HG02885 (cell line): Measurements from ENCODE around the gene PTPRR.

Experiments
- ATAC-seq: cut with Tn5 transposase; IDR thresholded peaks from one replicate; pipeline ENCODE4 v1.9.1; 2021; ENCODE audit warnings: mild to moderate bottlenecking; ENCODE audit not compliant: unreplicated experiment, poor library complexity

PTPRR gene

DNA sequence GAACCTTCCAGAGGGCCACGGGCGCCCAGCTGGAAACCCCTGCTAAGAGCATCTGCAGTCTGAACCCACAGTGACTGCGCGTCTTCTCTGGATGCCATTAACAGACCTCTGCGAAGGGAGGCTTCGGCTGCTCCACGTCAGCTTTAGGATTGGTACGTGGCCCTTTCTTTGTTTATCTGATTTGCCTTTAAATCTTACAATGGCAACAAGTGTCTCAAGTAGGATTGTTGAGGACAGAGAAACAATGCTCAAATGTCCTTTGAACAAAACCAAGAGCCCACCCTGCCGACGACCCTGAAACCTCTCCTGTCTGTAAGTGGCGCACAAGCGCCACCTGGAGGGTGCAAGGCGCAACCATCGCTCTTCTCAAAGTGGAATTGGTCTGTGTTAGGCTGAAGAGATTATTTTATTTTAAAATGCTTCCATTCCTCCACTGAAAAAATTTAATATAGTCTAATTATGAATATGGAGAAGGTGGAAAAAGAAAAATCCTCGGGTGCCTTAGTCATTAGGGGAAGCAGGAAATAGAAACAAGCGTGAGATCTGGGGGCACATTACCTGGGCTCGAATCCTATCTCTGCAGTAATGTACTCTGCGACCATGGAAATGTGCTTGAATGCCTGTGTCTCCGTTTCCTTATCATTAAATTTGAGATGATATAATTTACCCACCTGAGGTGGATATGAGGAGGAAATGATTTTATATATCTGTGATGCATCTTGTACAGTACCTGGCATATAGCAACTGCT lies 200.7 kb downstream of the PTPRR start:
- peak; percentile 80 for ATAC-seq

DNA sequence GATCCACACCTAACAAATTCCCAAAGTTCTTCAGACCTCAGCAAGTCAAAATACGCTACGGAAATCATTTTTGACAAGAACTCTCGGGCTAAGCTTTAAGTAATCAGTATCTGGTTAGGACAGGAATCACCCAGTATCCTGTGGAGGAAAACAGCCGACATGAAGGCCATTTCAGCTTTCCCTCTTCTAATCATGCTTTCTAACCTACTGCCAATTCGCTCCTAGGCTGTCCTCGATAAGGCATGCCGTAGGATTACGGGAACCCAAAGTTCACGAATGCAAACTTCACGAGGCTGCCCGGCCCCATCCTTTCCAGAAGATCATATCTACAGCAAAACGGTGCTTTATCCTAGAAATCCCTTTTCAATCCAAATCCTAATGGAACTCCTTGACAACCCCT lies 201.5 kb downstream of the PTPRR start:
- no peak for ATAC-seq

DNA sequence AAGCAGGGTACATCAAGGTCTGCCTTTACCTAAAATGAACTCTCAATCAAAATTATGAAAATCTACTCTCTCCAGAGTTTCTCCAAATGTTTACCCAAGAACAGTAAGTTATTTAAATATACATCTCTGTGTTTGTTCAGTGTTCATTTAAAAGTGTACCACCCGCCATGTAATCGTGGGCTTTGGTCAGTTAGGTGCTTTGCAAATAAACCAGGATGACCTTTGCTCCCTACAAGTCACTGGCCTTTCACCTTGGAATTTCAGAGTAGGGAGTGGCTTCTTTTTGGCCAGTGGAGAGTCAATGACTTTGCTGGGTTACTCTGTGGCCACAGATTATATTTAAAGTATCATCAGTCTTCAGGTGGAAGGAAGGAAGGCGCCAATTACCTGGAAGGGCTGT lies 208.7 kb downstream of the PTPRR start:
- ATAC-seq: no peak

DNA sequence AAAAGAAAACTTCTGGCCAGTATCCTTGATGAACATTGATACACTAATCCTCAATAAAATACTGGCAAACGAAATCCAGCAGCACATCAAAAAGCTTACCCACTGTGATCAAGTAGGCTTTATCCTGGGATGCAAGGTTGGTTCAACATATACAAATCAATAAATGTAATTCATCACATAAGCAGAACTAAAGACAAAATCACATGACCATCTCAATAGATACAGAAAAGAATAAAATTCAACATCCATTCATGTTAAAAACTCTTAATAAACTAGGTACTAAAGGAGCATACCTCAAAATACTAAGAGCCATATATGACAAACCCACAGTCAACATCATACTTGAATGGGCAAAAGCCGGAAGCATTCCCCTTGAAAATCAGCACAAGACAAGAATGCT lies 211.5 kb downstream of the PTPRR start:
- ATAC-seq: no peak

DNA sequence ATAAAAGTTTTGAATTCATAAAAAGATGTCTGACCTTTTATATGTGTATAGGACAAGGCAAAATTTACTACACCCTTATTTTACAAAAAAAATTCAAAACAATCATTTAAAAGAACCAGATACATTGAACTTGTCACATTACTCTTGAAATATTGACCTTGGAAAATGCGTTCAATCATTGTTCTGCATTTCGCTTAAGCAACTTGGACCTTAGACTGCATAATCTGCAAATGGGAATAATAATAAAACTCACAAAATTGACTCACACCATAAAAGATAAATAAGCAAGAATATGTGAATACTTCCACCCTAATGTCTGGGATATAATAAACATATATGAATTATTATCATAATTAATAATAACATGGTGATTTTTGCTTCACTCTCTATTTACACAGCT lies 213.9 kb downstream of the PTPRR start:
- no peak for ATAC-seq

DNA sequence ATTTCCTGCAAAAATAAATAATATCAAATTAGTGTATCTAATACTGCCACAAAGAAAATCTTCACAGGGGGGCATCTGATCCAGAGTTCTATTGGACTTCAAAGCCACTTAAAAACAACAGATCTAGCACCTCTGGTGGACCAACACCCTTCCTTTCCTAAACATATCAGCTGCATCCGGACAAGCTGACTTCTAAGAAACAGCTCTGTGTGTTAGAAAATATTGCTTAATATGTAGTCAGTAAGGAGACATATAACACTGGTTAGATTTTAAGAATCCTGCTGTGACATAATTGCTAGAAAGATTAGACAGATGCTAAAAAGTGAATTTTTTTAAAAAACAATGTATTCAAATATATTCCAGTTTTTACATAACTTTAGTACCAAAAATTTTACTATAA lies 222.2 kb downstream of the PTPRR start:
- no peak for ATAC-seq

DNA sequence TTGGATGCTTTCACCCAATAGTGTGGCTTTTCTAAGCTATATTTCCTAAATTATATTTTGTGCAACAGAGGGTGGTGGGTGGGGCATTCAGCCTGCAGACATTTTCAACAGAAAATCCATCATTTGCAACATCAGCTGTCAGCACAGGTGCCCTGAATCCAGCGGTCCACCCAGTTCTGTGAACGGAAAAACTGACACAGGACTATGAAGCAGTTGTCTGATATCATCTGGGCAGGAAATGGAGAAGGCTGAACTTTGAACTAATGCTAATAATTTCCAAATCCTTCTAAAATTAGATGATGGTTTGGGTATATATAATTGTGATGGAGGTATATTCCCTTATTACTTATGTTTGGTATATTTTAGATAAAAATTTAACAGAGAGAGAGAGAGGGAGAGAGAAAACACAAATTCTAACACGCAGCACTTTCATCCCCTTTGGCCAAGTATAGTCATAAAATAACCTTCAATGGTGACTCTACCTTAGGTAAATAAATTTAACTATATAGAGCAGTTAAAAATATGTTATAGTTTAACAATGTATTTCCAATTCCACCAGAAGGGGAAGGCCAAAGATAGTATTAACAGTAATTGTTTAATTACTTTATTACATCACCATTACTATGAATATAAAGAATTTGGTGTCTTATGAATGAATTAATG lies 225.0 kb downstream of the PTPRR start:
- ATAC-seq: no peak

DNA sequence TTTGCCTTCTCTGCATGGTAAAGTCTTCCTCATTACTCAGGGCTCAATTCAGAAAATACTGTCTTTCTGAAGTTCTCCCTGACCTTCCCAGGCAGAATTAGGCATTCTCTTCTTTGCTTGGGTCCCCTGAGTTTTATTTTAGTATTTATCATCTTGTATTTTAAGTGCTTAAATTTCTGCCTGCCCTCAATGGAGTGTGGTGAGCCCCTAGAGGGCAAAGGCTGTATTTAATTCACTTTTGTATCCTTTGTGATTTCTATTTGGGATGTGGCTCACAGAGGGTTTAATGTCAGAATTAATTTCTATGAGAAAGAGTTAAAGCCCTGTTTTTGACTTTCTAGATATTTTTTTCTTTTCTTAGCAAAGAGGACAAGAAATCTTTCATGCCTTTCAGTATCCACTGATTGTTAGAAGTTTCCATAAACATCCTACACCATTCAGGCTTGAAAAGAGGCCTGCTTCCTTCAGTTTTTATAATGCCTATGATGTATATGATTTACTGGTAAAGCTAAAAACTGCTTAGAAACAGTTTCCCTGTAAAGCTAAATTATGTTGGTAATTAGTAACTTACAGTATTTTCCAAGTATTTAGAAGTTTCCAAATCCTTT lies 227.8 kb downstream of the PTPRR start:
- ATAC-seq: peak; percentile 62

DNA sequence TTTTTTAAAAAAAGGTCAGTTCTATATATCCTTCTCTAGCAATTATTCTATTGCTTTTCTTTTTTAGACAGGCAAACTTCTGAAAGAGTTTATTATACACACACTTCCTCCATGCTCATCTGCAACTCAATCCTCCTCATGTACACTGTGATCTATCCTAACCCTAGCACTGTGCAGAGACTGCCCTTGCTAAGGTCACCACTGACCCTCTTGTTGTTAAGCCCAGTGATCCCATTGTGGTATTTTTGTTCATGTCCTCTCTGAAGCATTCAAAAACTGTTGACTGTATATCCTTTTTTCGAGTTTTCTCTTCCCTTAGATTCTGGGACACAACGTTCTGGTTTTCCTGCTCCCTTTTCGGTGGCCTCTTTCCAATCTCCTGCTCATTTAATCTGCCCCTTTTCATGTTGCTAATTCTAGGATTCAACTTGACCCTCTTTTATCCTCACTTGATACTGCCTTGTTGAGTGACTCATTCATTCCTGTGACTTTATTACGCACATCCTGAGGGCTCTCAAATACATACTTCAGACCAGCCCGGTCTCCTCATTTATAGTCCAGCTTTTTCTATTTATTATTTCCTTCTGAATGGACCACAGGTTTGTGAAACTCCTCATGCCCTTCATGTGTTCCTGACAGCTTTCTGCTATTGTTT lies 229.4 kb downstream of the PTPRR start:
- ATAC-seq: no peak

DNA sequence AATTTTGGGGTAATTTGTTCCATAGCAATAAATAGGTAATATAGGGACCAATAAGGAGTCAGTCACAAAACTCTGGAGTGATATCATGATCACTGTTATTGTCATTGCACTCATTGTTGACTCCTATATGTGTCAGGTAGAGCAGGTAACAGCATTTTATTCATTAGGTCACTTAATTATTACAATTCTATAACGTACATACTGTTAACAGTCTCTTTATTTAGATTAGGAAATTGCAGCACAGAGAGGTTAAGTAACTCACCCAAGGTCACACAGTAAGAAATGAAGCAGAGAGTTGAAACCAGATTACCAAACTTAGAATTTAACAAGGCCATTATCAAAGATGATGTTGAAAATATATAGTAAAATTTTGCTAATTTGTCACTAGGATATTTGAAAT lies 233.6 kb downstream of the PTPRR start:
- no peak for ATAC-seq

DNA sequence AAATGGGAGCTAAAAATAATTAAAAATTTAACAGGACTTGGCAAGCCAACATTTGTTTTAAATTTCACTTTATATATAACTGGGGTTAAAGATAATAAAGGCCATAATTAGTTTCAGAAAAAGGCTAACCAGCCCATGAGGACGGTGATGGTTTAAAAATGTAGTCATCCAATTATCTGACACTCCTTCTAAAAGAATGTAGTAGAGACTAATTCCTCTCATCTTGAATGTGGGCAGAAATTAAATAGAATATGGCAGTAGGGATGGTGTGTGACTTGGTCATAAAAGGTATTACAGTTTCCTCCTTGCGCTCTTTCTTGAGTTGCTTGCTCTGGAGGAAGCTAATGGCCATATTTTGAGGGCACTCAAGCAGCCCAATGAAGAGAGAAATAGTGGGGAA lies 234.2 kb downstream of the PTPRR start:
- no peak for ATAC-seq

DNA sequence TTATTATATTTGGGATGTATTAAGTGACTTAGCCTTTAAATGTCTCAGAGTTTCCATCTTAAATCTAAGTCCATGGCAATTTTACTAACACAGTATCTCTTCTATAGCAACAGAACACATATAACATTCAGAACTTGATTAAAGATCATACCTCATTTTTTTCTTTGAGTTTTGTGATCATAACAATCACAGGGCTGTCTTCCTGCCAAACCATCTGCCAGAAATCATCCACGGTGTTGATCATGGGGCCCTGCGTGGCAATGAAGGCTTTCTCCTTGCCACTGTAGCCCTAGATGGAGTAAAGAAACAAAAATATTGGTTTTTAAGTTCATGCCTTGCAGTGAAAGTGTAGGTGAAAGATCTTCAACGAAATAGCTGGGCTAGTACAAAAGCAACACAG lies 236.6 kb downstream of the PTPRR start:
- ATAC-seq: no peak

DNA sequence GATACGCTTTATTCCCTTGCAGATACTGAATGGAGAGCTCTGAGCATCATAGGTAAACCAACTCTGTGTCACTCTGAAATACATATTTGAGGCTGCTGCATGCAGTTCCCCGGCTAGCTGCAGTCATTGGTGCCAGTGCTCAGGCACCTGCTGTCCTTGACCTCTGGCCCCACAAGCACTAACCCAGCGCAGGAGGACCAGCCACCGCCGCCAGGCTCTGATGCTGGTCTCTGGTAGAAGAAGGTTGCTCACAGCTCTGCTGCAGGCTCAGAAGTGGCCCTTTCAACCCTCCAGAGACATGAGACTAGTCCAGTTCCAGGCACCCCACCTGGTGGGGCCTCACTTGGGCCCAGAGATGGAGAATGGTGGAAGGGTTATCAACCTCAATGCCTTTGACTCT lies 248.8 kb downstream of the PTPRR start:
- no peak for ATAC-seq

DNA sequence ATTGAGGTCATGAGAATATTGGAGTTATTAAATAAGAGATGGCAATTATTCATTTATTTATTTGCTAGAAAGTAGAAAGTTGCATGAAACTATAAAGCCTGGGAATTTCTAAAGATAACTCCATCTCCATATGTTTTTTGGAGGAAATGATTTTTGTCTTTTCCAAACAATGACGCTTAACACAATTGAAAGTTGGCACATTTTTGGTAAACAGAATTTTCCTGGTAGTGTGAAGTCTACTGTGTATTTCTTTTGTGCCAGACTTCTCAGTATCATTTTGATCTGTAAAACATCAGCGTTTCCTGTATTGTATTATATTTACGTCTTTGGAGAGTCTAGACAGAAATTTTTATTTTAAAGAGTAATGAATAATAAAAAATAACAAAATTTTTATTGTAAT lies 249.6 kb downstream of the PTPRR start:
- ATAC-seq: no peak

DNA sequence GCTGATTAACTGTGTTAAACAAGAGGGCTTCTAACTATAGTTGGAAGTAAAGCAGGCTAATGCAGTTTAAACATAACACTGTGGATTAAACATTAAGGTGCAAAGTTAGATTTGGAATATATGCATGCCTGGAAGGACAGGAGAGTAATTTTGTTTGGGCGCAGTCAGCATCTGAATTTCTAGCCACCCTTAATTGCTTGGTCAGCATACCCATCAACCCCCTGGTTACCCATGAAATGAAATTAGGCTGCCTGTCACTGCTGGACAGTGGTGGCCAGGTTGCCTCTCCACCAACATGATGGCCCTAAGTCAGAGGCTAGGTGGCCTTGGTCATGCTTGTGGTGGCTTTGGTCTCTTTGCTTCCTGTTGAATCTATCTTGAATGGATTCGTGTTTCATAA lies 253.3 kb downstream of the PTPRR start:
- ATAC-seq: no peak

DNA sequence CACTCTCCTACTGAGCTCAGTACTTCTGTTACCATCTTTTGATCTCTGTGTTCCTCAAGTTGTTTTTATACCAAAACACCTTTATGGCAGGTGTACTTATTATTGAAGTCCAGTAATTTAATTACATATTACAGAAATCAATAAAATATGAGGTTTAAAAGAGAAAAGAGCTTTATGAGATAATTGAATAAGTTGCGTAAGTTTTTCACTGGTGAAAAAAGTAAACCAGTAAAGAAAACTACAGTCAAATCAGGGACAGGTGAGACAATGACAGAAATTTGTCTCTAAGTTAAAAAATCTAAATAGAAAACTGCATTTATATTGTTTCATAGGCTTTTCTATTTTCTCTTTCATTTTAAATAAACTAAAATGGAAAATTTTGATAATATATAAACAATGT lies 254.2 kb downstream of the PTPRR start:
- no peak for ATAC-seq

DNA sequence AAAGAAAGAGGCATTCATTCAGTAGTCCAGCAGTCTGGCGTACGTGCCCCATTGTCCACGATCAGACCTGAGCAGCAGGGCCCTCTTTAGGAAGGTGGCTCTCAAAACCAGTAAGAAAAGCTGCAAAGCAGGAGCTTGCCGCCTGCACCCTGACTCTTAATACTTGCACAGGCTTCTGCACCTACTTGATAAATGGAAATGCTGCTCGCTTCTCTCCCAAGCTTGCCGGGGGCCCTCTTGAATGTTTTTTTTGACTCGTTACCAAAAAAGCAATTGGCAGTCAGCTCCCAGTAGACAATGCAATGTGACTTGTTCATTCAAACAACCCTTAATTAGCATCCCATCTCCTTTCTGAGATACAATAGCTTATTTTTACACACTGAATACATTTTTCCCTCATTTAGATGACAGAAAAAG lies 256.1 kb downstream of the PTPRR start:
- ATAC-seq: no peak

DNA sequence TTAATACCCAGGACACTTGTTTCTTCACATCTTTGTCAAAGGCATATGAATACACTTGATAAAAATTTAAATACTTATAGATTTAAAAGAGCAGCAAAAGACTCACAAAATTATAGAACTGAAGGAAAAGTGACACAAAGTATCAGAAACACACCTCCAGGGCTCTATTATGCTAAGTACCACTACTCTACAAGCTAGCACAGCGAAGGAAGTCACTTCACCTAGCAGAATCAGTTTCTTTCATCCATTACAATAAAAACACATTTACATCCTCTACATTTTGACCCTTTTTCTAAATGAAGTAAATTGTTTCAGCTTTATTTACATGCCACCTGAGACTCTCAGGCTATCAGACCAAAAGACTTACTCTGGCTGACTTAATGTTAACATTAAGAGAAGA lies 256.7 kb downstream of the PTPRR start:
- ATAC-seq: no peak

DNA sequence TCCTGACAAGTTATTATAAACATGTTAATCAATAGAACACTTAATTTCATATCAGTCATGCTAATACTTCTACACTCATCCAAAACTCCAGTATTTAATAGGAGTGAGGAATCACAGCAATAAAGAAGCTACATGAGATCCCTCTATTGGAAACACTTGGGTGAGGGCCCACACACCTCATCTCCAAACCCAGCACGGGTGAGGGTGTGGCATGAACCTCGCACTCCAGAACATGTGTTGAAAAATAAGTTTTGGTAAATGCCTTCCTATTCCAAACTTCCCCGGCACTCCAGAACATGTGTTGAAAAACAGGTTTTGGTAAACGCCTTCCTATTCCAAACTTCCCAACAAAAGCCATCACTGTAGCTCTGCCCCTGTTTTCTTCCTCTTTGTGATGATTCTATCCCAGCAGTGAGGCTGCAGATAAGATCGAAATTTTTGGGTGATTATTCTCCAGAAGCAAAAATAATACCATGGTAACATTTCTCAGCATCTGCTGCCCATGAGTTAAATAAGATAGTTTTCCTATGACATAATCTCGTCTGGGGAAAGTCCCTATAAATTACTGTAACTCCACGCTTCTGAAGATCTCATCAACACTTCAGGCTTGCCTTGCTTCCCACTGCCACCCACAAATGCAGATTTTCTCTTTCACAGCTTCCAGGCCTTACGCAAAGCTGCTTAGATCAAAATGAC lies 258.9 kb downstream of the PTPRR start:
- peak; percentile 65 for ATAC-seq

DNA sequence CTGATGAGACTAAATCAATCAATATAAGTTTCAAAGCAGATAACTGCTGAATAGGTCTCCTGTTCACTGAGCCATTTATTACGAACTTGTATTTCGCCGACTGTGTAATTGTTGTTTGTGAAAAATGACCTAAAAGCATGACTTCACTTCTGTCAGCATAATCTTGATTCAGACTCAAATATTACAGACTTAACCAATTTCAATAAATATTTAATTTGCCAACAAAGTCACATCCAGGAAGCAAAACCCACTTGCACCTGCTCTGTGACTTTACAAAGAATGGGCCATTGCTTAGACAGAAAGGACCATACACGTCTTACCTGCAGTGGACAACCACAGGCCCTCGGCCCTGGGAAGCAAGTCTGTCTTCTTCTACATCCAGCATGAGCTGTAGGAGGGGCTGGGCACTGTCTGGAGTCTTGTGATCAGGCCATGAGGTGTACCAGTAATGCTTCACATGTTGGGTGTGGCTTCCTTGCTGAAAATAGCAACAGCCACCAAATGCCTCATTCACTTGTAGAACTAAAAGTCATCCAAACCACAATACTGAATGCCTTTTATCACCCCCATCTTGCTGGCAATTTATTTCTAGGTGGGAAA lies 259.8 kb downstream of the PTPRR start:
- no peak for ATAC-seq
